Adrenal gland (tissue), 12 donors: ENCODE measurements around the gene TULP3. TPM values are rescaled to one million over a fixed set of nuclear protein-coding genes. Genes with fewer than 3 reads are reported as not detected.
"Not testable (repeated sequence)": the region's sequence is repeated elsewhere in the genome, so short reads cannot be mapped to it uniquely, and the experiment has no call there.

Experiments
- DNase-seq, 7 donors: peaks; one replicate each; pipeline ENCODE4 v3.0.0-alpha.2; 2019 to 2020
- H3K27ac ChIP-seq, 5 donors: fragments of 200-600 bp; sonication (generic) in 4 of 5; 1 replicate in 3 of 5; 2 replicates in 2 of 5; pipeline versions ENCODE4 v1.5.1 to v1.8.0; 2016 to 2020; ENCODE audit warnings: mild to moderate bottlenecking in 1 of 5
- H3K27me3 ChIP-seq: fragments of 200-600 bp; 2 replicates; pipeline ENCODE4 v1.8.0; 2021
- H3K36me3 ChIP-seq, 2 donors: fragments of 200-600 bp; replicated peaks in 1 of 2; 1 replicate in 1 of 2; 2 replicates in 1 of 2; pipeline versions ENCODE4 v1.5.1 to v1.8.0; 2018 to 2022
- H3K4me1 ChIP-seq, 2 donors: fragments of 200-600 bp; replicated peaks in 1 of 2; 1 replicate in 1 of 2; 2 replicates in 1 of 2; pipeline versions ENCODE4 v1.5.1 to v1.8.0; 2018 to 2021
- H3K4me3 ChIP-seq, 4 donors: fragments of 200-600 bp; sonication (generic) in 3 of 4; one replicate each; pipeline ENCODE4 v1.5.1; 2016 to 2018
- H3K9me3 ChIP-seq, 3 donors: fragments of 200-600 bp; sonication (generic) in 1 of 3; replicated peaks in 1 of 3; 1 replicate in 2 of 3; 2 replicates in 1 of 3; pipeline versions ENCODE4 v1.5.1 to v1.8.0; 2016 to 2021
- CTCF ChIP-seq, 6 experiments: fragments of 450-650 bp in 4 of 6; fragments of 200-600 bp in 2 of 6; sonication (generic) in 1 of 6; IDR thresholded peaks; 1 replicate in 5 of 6; 2 replicates in 1 of 6; pipeline versions ENCODE4 v1.5.1 to v1.8.0; 2016 to 2021; ENCODE audit warnings: antibody characterized with exemption in 6 of 6, mild to moderate bottlenecking in 2 of 6, moderate library complexity in 1 of 6
- POLR2A ChIP-seq, 2 donors: fragments of 450-650 bp; IDR thresholded peaks; one replicate each; pipeline ENCODE4 v1.6.1; 2017; ENCODE audit warnings: antibody characterized with exemption in 2 of 2, mild to moderate bottlenecking in 2 of 2, moderate library complexity in 1 of 2
- WGBS, 4 donors: extraction: QIAGEN DNeasy Blood & Tissue Kit in 2 of 4; methylation state at CpG; one replicate each; pipeline versions ENCODE4 v1.1.5 to v1.1.7; 2013 to 2017; 5-methylcytosine and 5-hydroxymethylcytosine counted together
- intact Hi-C, 2 donors: fragments of 100-400 bp; cut with DNase I; formaldehyde crosslinking; loops; one replicate each; pipeline versions ENCODE4 v1.14.1 to v1.15.0; 2022 to 2023
- polyA plus RNA-seq, 3 donors: library from polyadenylated mRNA; stranded (reverse); fragments of 200-250 nt in 2 of 3; fragments of 350-450 nt in 1 of 3; fragmentation: Illumina TruSeq in 1 of 3; extraction: RNeasy Lipid Tissue Mini Kit (QIAGEN cat#74804) in 1 of 3; gene quantifications; one replicate each; pipeline ENCODE4 v1.2.3, GENCODE V29; 2013 to 2014
- total RNA-seq, 9 donors: library from RNA; depleted of rRNA in 4 of 9; stranded (reverse); fragments of >200 nt in 4 of 9; fragments of 120-200 nt in 1 of 9; fragmentation: NEBNext Ultra II Directional in 1 of 9; extraction: Animal tissue kit (Norgen Biotek cat#: 25700) in 1 of 9; gene quantifications; one replicate each; pipeline versions ENCODE4 v1.1.0 to v1.2.4, GENCODE V29; 2013 to 2023
- donor health status: healthy with polysubstance abuse.
- donor health status: Bipolar disorder and iron deficiency.
- donor health status: DM: yes; HTN: yes; CAD: no.
- donor health status: DM: no; HTN: no; CAD: no.
- donor health status: DM: no; HTN: no; CAD: no.
- donor health status: DM: yes; HTN: yes; CAD: no.

The TULP3 gene
- total and polyA plus RNA-seq, 12 donors: 16.9 to 40.5 (median 25.0) TPM

DNA sequence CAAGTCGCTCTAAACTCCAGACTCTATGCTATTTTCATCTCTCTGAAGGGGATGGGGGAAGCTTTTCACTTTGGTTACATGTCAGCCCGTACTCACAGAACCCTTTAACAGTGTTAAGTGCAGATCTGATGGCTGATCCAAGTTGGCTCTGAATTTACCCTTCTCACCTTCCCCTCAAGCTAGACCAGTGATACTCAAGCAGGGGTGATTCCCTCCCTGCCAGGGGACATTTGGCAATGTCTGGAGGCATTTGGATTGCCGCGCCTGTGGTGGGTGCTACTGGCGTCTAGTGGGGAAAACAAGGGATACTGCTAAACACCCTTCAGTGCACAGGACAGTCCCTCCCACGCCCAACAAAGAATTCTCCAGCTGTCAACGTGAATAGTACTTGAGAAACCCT, 27.8 kb upstream of the TULP3 start:
- Histone ChIP-seq H3K36me3 (no peaks in the 10 kb centered on the region), H3K27ac (no peak overlapping the region), H3K9me3 (no peaks in the 10 kb centered on the region), H3K4me1 (no peaks in the 10 kb centered on the region), H3K4me3 (no peak overlapping the region), H3K27me3 (no peaks in the 10 kb centered on the region)
- WGBS, 4 donors: 95 to 100% (median 96%) methylated on average over 5 to 7 of the region's 7 CpGs
- TF ChIP-seq POLR2A (IDR thresholded peaks at IDR 0.05) (no peak), CTCF (IDR thresholded peaks at IDR 0.05) (no peak)
- DNase-seq: no peak
- intact Hi-C loops: no loop called here

DNA sequence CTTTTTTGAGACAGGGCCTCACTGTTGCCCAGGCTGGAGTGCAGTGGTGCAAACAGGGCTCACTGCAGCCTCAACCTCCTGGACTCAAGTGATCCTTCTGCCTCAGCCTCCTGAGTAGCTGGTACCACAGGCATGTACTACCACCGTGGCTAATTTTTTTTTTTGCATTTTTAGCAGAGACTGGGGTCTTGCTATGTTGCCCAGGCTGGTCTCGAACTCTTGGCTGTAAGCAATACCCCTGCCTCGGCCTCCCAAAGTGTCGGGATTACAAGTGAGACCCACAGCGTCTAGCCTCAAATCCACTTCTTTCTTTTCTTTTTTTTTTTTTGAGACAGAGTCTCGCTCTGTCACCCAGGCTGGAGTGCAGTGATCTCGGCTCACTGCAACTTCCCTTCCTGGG, 27.3 kb upstream of the TULP3 start:
- H3K36me3 ChIP-seq, DNase-seq, H3K9me3 ChIP-seq, H3K27me3 ChIP-seq, H3K4me3 ChIP-seq, intact Hi-C loops, H3K27ac ChIP-seq, H3K4me1 ChIP-seq: not testable (repeated sequence)
- 95 to 97% (median 97%) methylated on average over 7 of the region's 7 CpGs for WGBS, 4 donors

GRCh38 chr12:2864198-2864597, 26.5 kb upstream of the TULP3 start:
- Histone ChIP-seq H3K36me3 (no peaks in the 10 kb centered on the region), H3K4me3 (no peak overlapping the region), H3K4me1 (no peaks in the 10 kb centered on the region), H3K27me3 (no peaks in the 10 kb centered on the region), H3K27ac (no peak overlapping the region), H3K9me3 (no peaks in the 10 kb centered on the region)
- DNase-seq: no peak
- intact Hi-C loops: no loop called here
- 95 to 100% (median 97%) methylated on average over 6 to 9 of the region's 9 CpGs for WGBS, 4 donors
- TF ChIP-seq POLR2A (IDR thresholded peaks at IDR 0.05): no peak
- no peak for TF ChIP-seq CTCF (IDR thresholded peaks at IDR 0.05)

GRCh38 chr12:2868986-2869632, 21.6 kb upstream of the TULP3 start:
- H3K27me3 ChIP-seq, H3K4me1 ChIP-seq, DNase-seq, H3K4me3 ChIP-seq, intact Hi-C loops, H3K9me3 ChIP-seq, H3K27ac ChIP-seq, H3K36me3 ChIP-seq: not testable (repeated sequence)
- WGBS, 4 donors: 90 to 96% (median 93%) methylated on average over 9 of the region's 9 CpGs

- Histone ChIP-seq H3K36me3 (peaks cover 0 to 8% of the 10 kb centered on the region in 2 donors), H3K4me1 (peaks cover 5 to 14% of the 10 kb centered on the region in 2 donors), H3K27ac (peak overlapping the region in 3 of 5 donors; percentile 94 to 96 (median 95)), H3K27me3 (no peaks in the 10 kb centered on the region), H3K9me3 (no peaks in the 10 kb centered on the region), H3K4me3 (peak overlapping the region in 3 of 4 donors; percentile 65 to 97 (median 66))
- no peak for TF ChIP-seq CTCF (IDR thresholded peaks at IDR 0.05)
- no peak for TF ChIP-seq POLR2A (IDR thresholded peaks at IDR 0.05)
- WGBS, 4 donors: 4 to 48% (median 10%) methylated on average over 4 to 38 of the region's 38 CpGs
- intact Hi-C loops: no loop called here
- DNase-seq: peak in 1 of 7 donors; percentile 25
These were observed 14.2 kb upstream of the TULP3 start for GRCh38 chr12:2876431-2877046.
